SJCRH30 (cell line): Measurements from ENCODE around the gene NPIPB6. TPM values are rescaled to one million over a fixed set of nuclear protein-coding genes. Genes with fewer than 3 reads are reported as not detected.

ENCODE experiments used
- DNase-seq, 2 experiments: peaks; one replicate each; pipeline ENCODE4 v3.0.0-alpha.2; 2015 to 2020
- H3K27ac ChIP-seq: fragments of 250-450 bp; sonication (Bioruptor Pico); 2 replicates; pipeline ENCODE4 v1.5.1; 2020; ENCODE audit warnings: mild to moderate bottlenecking, moderate library complexity
- H3K27me3 ChIP-seq: fragments of 250-450 bp; sonication (Bioruptor Pico); 2 replicates; pipeline ENCODE4 v1.5.1; 2020; ENCODE audit warnings: mild to moderate bottlenecking, moderate library complexity
- H3K36me3 ChIP-seq: fragments of 250-450 bp; sonication (Bioruptor Pico); 2 replicates; pipeline ENCODE4 v1.5.1; 2020; ENCODE audit warnings: mild to moderate bottlenecking, moderate library complexity
- H3K4me1 ChIP-seq: fragments of 250-450 bp; sonication (Bioruptor Pico); 2 replicates; pipeline ENCODE4 v1.5.1; 2020; ENCODE audit warnings: mild to moderate bottlenecking, moderate library complexity
- H3K4me3 ChIP-seq: fragments of 250-450 bp; sonication (Bioruptor Pico); 2 replicates; pipeline ENCODE4 v1.5.1; 2020; ENCODE audit warnings: mild to moderate bottlenecking, moderate library complexity
- H3K9me3 ChIP-seq: fragments of 250-450 bp; sonication (Bioruptor Pico); replicated peaks from 2 replicates; pipeline ENCODE4 v1.5.1; 2020; ENCODE audit warnings: mild to moderate bottlenecking, moderate library complexity
- total RNA-seq: library from RNA; depleted of rRNA; stranded (reverse); fragments of >200 nt; shearing (Covaris generic); gene quantifications from 2 replicates; pipeline ENCODE4 v1.2.3, GENCODE V29; 2014; rRNA removed

NPIPB6 gene
- total RNA-seq, 1 experiment from 2014 or later, result 0.20 TPM

GRCh38 chr16:28295276-28295675 lies 68.0 kb downstream of the NPIPB6 start:
- no peak for DNase-seq
- Histone ChIP-seq H3K4me1 (no peaks in the 10 kb centered on the region), H3K9me3 (no peaks in the 10 kb centered on the region), H3K4me3 (no peak overlapping the region), H3K36me3 (no peaks in the 10 kb centered on the region), H3K27me3 (no peaks in the 10 kb centered on the region), H3K27ac (no peak overlapping the region)

GRCh38 chr16:28294201-28294600 lies 69.1 kb downstream of the NPIPB6 start:
- H3K4me3 ChIP-seq, result no peak overlapping the region
- no peaks in the 10 kb centered on the region for H3K27me3 ChIP-seq
- H3K9me3 ChIP-seq, result no peaks in the 10 kb centered on the region
- DNase-seq, result no peak
- no peak overlapping the region for H3K27ac ChIP-seq
- no peaks in the 10 kb centered on the region for H3K4me1 ChIP-seq
- H3K36me3 ChIP-seq, result no peaks in the 10 kb centered on the region

- Histone ChIP-seq H3K4me1 (no peaks in the 10 kb centered on the region), H3K9me3 (no peaks in the 10 kb centered on the region), H3K4me3 (no peak overlapping the region), H3K36me3 (no peaks in the 10 kb centered on the region), H3K27ac (no peak overlapping the region), H3K27me3 (no peaks in the 10 kb centered on the region)
- no peak for DNase-seq
Observed at GRCh38 chr16:28293601-28293960, 69.7 kb downstream of the NPIPB6 start.

- Histone ChIP-seq H3K27ac (no peak overlapping the region), H3K4me1 (no peaks in the 10 kb centered on the region)
Observed at GRCh38 chr16:28292731-28293600, 70.3 kb downstream of the NPIPB6 start.

More at GRCh38 chr16:28292731-28293600, 70.3 kb downstream of the NPIPB6 start:
- no peak for DNase-seq
- H3K36me3 ChIP-seq, result no peaks in the 10 kb centered on the region
- H3K27me3 ChIP-seq, result no peaks in the 10 kb centered on the region
- H3K9me3 ChIP-seq, result no peaks in the 10 kb centered on the region
- H3K4me3 ChIP-seq, result peak overlapping the region; percentile 60

Other genes starting within 250 kb of the NPIPB6 start
- 86.7 and 95.6 TPM in 2 replicates for gene XPO6, start 151.5 kb downstream of the NPIPB6 start, total RNA-seq
- 0.53 and 0.59 TPM in 2 replicates for gene SBK1, start 71.0 kb downstream of the NPIPB6 start, total RNA-seq
- 39.9 and 44.6 TPM in 2 replicates for gene EIF3CL, start 40.3 kb upstream of the NPIPB6 start, total RNA-seq
- not detected in 2 replicates for gene NPIPB7, start 108.8 kb upstream of the NPIPB6 start, total RNA-seq
- gene CLN3, start 128.6 kb upstream of the NPIPB6 start, total RNA-seq, result 7.3 and 10.2 TPM in 2 replicates
- gene APOBR, start 131.1 kb upstream of the NPIPB6 start, total RNA-seq, result not detected in 2 replicates
- gene IL27, start 143.3 kb upstream of the NPIPB6 start, total RNA-seq, result not detected in 2 replicates
- gene NUPR1, start 175.5 kb upstream of the NPIPB6 start, total RNA-seq, result not detected in 2 replicates
- 13.1 and 14.4 TPM in 2 replicates for gene SGF29, start 190.4 kb upstream of the NPIPB6 start, total RNA-seq
- gene SULT1A2, start 233.5 kb upstream of the NPIPB6 start, total RNA-seq, result not detected in 2 replicates
- 1.4 and 1.8 TPM in 2 replicates for gene SULT1A1, start 246.5 kb upstream of the NPIPB6 start, total RNA-seq